SK-N-MC (cell line): ENCODE results near the gene RPS13.
"Not testable (repeated sequence)": the region's sequence is repeated elsewhere in the genome, so short reads cannot be mapped to it uniquely, and the experiment has no call there.

ENCODE experiments used
- EZH2 ChIP-seq: fragments of 200-600 bp; sonication (generic); IDR thresholded peaks from one replicate; pipeline ENCODE4 v1.6.1; 2017; ENCODE audit warnings: antibody characterized with exemption
- FOXP2 ChIP-seq: optimal IDR thresholded peaks from 2 replicates; pipeline ENCODE3; 2011; ENCODE audit warnings: mild to moderate bottlenecking, moderate library complexity; ENCODE audit not compliant: insufficient read depth; ENCODE audit errors: extremely low read length, control extremely low read depth
- POLR2AphosphoS5 ChIP-seq: IDR thresholded peaks from 2 replicates; pipeline ENCODE4 v1.6.1; 2012; ENCODE audit warnings: mild to moderate bottlenecking, low read depth, low read length, borderline replicate concordance

GRCh38 chr11:17105404-17106040 lies 28.1 kb upstream of the RPS13 start:
- not testable (repeated sequence) for TF ChIP-seq EZH2, POLR2AphosphoS5, FOXP2
